Measurements from ENCODE around the gene FRY. TPM values are rescaled to one million over a fixed set of nuclear protein-coding genes. Genes with fewer than 3 reads are reported as not detected.

Gene FRY
- total RNA-seq, 1 experiment from 2014 or later, result 4.7 TPM

DNA sequence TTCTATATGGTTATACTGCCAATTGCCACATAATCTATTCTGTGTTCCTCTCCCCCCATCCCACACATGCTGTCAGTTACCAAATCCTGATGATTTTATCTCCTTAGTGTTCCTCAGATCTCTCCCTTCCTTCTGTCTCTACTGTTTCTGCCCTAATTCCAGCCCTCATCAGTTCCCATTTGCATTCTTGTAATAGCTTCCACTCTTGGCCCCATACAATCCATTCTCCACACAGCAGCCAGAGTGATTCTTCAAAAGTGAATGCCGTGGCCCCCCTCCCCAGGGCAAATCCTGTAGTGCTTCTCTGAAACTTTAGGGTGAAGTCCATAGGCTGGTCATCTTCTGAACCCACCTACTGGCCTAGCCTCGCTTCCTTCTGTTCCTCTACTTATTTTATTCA lies 169.2 kb downstream of the FRY start:
- Histone ChIP-seq H3K4me1 (replicated peaks; ENCODE audit: insufficient read depth) (no peaks in the 10 kb centered on the region), H3K27ac (no peak overlapping the region), H3K9me3 (ENCODE audit: insufficient read depth, low read depth) (no peaks in the 10 kb centered on the region), H3K9me2 (ENCODE audit: insufficient read depth) (no peaks in the 10 kb centered on the region), H3K27me3 (ENCODE audit: insufficient read depth, low read depth) (no peaks in the 10 kb centered on the region), H4K20me1 (ENCODE audit: insufficient read depth) (no peaks in the 10 kb centered on the region), H3K79me2 (ENCODE audit: low read depth) (no peaks in the 10 kb centered on the region), H3F3A (ENCODE audit: insufficient read depth, low read depth) (no peaks in the 10 kb centered on the region), H2AFZ (no peak overlapping the region), H3K36me3 (ENCODE audit: low read depth) (no peaks in the 10 kb centered on the region), H3K4me2 (no peak overlapping the region), H3K4me3 (no peak overlapping the region)
- ChIA-PET POLR2A (ENCODE audit: unreplicated experiment) (no interaction called here), CTCF (no interaction called here)
- no TSS peak for BruUV-seq (replicated peaks)
- no peak for TF ChIP-seq EZH2 (IDR thresholded peaks at IDR 0.05; ENCODE audit: low read depth)
- TF ChIP-seq, protein P1, sequence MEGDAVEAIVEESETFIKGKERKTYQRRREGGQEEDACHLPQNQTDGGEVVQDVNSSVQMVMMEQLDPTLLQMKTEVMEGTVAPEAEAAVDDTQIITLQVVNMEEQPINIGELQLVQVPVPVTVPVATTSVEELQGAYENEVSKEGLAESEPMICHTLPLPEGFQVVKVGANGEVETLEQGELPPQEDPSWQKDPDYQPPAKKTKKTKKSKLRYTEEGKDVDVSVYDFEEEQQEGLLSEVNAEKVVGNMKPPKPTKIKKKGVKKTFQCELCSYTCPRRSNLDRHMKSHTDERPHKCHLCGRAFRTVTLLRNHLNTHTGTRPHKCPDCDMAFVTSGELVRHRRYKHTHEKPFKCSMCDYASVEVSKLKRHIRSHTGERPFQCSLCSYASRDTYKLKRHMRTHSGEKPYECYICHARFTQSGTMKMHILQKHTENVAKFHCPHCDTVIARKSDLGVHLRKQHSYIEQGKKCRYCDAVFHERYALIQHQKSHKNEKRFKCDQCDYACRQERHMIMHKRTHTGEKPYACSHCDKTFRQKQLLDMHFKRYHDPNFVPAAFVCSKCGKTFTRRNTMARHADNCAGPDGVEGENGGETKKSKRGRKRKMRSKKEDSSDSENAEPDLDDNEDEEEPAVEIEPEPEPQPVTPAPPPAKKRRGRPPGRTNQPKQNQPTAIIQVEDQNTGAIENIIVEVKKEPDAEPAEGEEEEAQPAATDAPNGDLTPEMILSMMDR (conservative IDR thresholded peaks at IDR 0.05), result no peak
- no peak for DNase-seq
- intact Hi-C loops (cut with micrococcal nuclease; ENCODE audit: unreplicated experiment), result no loop called here

DNA sequence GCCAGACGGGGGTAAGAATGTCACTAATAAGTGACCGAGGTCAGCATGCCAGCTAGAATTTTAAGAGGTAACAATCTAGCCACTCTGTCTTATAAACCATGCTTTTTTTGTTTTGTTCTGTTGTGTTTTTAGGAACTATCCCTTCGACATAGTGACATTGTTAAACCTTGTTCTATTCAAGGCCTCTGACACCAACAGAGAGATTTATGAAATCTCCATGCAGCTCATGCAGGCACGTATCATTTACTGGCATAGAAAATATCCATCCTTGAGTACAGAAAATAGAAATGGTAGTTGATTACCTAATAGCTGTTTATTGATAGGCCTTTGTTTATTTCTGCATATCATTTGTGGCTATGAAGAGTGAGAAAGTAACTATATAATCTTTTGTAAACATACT lies 170.2 kb downstream of the FRY start:
- no peak for TF ChIP-seq EZH2 (IDR thresholded peaks at IDR 0.05; ENCODE audit: low read depth)
- TF ChIP-seq, protein P1 (conservative IDR thresholded peaks at IDR 0.05), result no peak
- Histone ChIP-seq H3K9me2 (ENCODE audit: insufficient read depth) (no peaks in the 10 kb centered on the region), H3K27me3 (ENCODE audit: insufficient read depth, low read depth) (no peaks in the 10 kb centered on the region), H3K4me1 (replicated peaks; ENCODE audit: insufficient read depth) (no peaks in the 10 kb centered on the region), H4K20me1 (ENCODE audit: insufficient read depth) (no peaks in the 10 kb centered on the region), H3K4me3 (no peak overlapping the region), H3K9me3 (ENCODE audit: insufficient read depth, low read depth) (no peaks in the 10 kb centered on the region), H3K4me2 (no peak overlapping the region), H2AFZ (no peak overlapping the region), H3K79me2 (ENCODE audit: low read depth) (no peaks in the 10 kb centered on the region), H3F3A (ENCODE audit: insufficient read depth, low read depth) (no peaks in the 10 kb centered on the region), H3K36me3 (ENCODE audit: low read depth) (no peaks in the 10 kb centered on the region), H3K27ac (no peak overlapping the region)
- no TSS peak for BruUV-seq (replicated peaks)
- no peak for DNase-seq
- POLR2A ChIA-PET (ENCODE audit: unreplicated experiment), result no interaction called here
- CTCF ChIA-PET, result no interaction called here
- intact Hi-C loops (cut with micrococcal nuclease; ENCODE audit: unreplicated experiment), result no loop called here

DNA sequence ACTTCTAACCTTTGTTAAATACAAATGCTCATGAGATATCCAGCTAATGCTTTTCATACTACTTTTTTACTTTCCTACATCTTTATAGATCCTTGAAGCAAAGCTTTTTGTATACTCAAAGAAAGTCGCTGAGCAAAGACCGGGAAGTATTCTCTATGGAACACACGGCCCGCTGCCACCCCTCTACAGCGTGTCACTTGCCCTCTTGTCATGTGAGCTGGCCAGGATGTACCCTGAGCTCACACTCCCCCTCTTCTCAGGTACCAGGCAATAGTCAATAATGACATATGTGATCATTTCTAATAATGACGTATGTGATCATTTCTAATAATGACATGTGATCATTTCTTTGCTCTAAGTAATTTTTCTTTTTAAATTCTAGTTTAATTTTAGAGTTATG lies 170.7 kb downstream of the FRY start:
- Histone ChIP-seq H3K4me1 (replicated peaks; ENCODE audit: insufficient read depth) (no peaks in the 10 kb centered on the region), H3K4me2 (no peak overlapping the region), H3K9me3 (ENCODE audit: insufficient read depth, low read depth) (no peaks in the 10 kb centered on the region), H2AFZ (no peak overlapping the region), H3K79me2 (ENCODE audit: low read depth) (no peaks in the 10 kb centered on the region), H3K27me3 (ENCODE audit: insufficient read depth, low read depth) (no peaks in the 10 kb centered on the region), H3K9me2 (ENCODE audit: insufficient read depth) (no peaks in the 10 kb centered on the region), H3K27ac (no peak overlapping the region), H4K20me1 (ENCODE audit: insufficient read depth) (no peaks in the 10 kb centered on the region), H3K36me3 (ENCODE audit: low read depth) (no peaks in the 10 kb centered on the region), H3F3A (ENCODE audit: insufficient read depth, low read depth) (no peaks in the 10 kb centered on the region), H3K4me3 (no peak overlapping the region)
- POLR2A ChIA-PET (ENCODE audit: unreplicated experiment), result no interaction called here
- no peak for DNase-seq
- intact Hi-C loops (cut with micrococcal nuclease; ENCODE audit: unreplicated experiment), result no loop called here
- CTCF ChIA-PET, result no interaction called here
- no TSS peak for BruUV-seq (replicated peaks)
- no peak for TF ChIP-seq EZH2 (IDR thresholded peaks at IDR 0.05; ENCODE audit: low read depth)
- TF ChIP-seq, protein P1 (conservative IDR thresholded peaks at IDR 0.05), result no peak

Data from PC-9 (cell line).